Astrocyte (in vitro differentiated cells and primary cell): ENCODE data around the gene IFNGR2. TPM values are rescaled to one million over a fixed set of nuclear protein-coding genes. Genes with fewer than 3 reads are reported as not detected.
"Not testable (repeated sequence)": the region's sequence is repeated elsewhere in the genome, so short reads cannot be mapped to it uniquely, and the experiment has no call there.

Experiments
- DNase-seq: peaks from one replicate; pipeline ENCODE4 v3.0.0-alpha.2; 2010; ENCODE audit warnings: low read depth
- FAIRE-seq: peaks from 2 replicates; lab custom pipeline; 2011; peaks lifted over from hg19 to GRCh38; lab: Jason Lieb, UNC
- H2AFZ ChIP-seq: 2 replicates; pipeline ENCODE4 v1.6.0; 2012; ENCODE audit warnings: low read depth, low read length, inconsistent platforms
- H3K27ac ChIP-seq: 2 replicates; pipeline ENCODE4 v1.5.1; 2011; ENCODE audit warnings: low read depth, low read length, inconsistent platforms
- H3K27me3 ChIP-seq: 2 replicates; pipeline ENCODE4 v1.6.0; 2011; ENCODE audit warnings: low read length, inconsistent platforms; ENCODE audit not compliant: insufficient read depth
- H3K36me3 ChIP-seq: 2 replicates; pipeline ENCODE4 v1.5.1; 2011; ENCODE audit warnings: low read length, inconsistent platforms; ENCODE audit not compliant: insufficient read depth
- H3K4me1 ChIP-seq: 2 replicates; pipeline ENCODE4 v1.5.1; 2011; ENCODE audit warnings: low read length, inconsistent platforms; ENCODE audit not compliant: insufficient read depth
- H3K4me2 ChIP-seq: 2 replicates; pipeline ENCODE4 v1.6.0; 2012; ENCODE audit warnings: low read length, inconsistent platforms
- H3K4me3 ChIP-seq: 2 replicates; pipeline ENCODE4 v1.5.1; 2011; ENCODE audit warnings: low read depth, mild to moderate bottlenecking, low read length, inconsistent platforms; ENCODE audit not compliant: insufficient read depth
- H3K79me2 ChIP-seq: 2 replicates; pipeline ENCODE4 v1.6.0; 2012; ENCODE audit warnings: mild to moderate bottlenecking, low read length, inconsistent platforms; ENCODE audit not compliant: insufficient read depth
- H3K9ac ChIP-seq: 2 replicates; pipeline ENCODE4 v1.6.0; 2012; ENCODE audit warnings: mild to moderate bottlenecking, low read length, inconsistent platforms
- H3K9me3 ChIP-seq: 2 replicates; pipeline ENCODE4 v1.5.1; 2012; ENCODE audit warnings: low read depth, mild to moderate bottlenecking, low read length, inconsistent platforms; ENCODE audit not compliant: insufficient read depth
- H4K20me1 ChIP-seq: 2 replicates; pipeline ENCODE4 v1.6.0; 2012; ENCODE audit warnings: low read length, inconsistent platforms; ENCODE audit not compliant: insufficient read depth
- H3K27ac Mint-ChIP-seq: one replicate; pipeline ENCODE4 v1.8.0; 2021; ENCODE audit warnings: mild to moderate bottlenecking, mixed read lengths; ENCODE audit not compliant: unreplicated experiment
- H3K27me3 Mint-ChIP-seq: one replicate; pipeline ENCODE4 v1.8.0; 2021; ENCODE audit warnings: low read depth, mixed read lengths; ENCODE audit not compliant: unreplicated experiment
- H3K36me3 Mint-ChIP-seq: one replicate; pipeline ENCODE4 v1.8.0; 2021; ENCODE audit warnings: low read depth, mixed read lengths; ENCODE audit not compliant: unreplicated experiment
- H3K4me1 Mint-ChIP-seq: one replicate; pipeline ENCODE4 v1.8.0; 2021; ENCODE audit warnings: low read depth, mixed read lengths; ENCODE audit not compliant: unreplicated experiment
- H3K4me3 Mint-ChIP-seq: one replicate; pipeline ENCODE4 v1.8.0; 2021; ENCODE audit warnings: mild to moderate bottlenecking, moderate library complexity, mixed read lengths; ENCODE audit not compliant: unreplicated experiment
- H3K9me3 Mint-ChIP-seq: one replicate; pipeline ENCODE4 v1.8.0; 2021; ENCODE audit warnings: mild to moderate bottlenecking, mixed read lengths; ENCODE audit not compliant: unreplicated experiment
- EZH2 ChIP-seq: IDR thresholded peaks from 2 replicates; pipeline ENCODE4 v1.6.1; 2012; ENCODE audit warnings: mild to moderate bottlenecking, low read length, inconsistent platforms; ENCODE audit not compliant: insufficient read depth
- total RNA-seq: library from RNA; stranded (reverse); gene quantifications from 2 replicates; pipeline ENCODE4 v1.2.1, GENCODE V29; 2021
- TF ChIP-seq, protein P1 (sequence below): IDR thresholded peaks from 2 replicates; pipeline ENCODE4 v1.5.1; 2011; ENCODE audit warnings: low read depth, mild to moderate bottlenecking, inconsistent platforms, low read length, moderate library complexity; ENCODE audit not compliant: insufficient read depth

IFNGR2 gene
- total RNA-seq, 1 donor from 2014 or later: 58.9 TPM

DNA sequence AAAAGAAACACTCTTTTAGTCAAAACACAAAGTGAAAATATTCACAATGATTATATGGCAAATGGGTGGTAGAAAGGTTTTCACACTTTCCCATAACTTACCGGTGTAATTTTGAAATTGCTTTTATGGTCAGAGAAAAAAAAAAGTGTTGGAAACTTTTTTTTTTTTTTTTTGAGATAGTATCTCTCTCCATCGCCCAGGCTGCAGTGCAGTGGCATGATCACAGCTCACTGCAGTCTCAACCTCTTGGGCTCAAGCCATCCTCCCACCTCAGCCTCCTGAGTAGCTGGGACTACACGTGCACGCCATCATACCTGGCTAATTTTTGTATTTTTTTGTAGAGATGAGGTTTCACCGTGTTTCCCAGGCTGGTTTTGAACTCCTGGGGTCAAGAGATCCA is 3.3 kb downstream of the IFNGR2 start:
- Histone ChIP-seq H3K27me3 (no peaks in the 10 kb centered on the region), H3K4me1 (peaks cover 12% of the 10 kb centered on the region), H3K4me2 (peak overlapping the region; percentile 95), H3K27ac (no peak overlapping the region), H3K36me3 (peaks cover 3% of the 10 kb centered on the region), H3K4me3 (no peak overlapping the region), H4K20me1 (peaks cover 65% of the 10 kb centered on the region), H3K9ac (no peak overlapping the region), H2AFZ (no peak overlapping the region), H3K79me2 (peaks cover 76% of the 10 kb centered on the region), H3K9me3 (no peaks in the 10 kb centered on the region)
- Mint-ChIP-seq H3K9me3 (peaks cover 2% of the 10 kb centered on the region), H3K36me3 (peaks cover 7% of the 10 kb centered on the region), H3K4me1 (peaks cover 10% of the 10 kb centered on the region), H3K27me3 (no peaks in the 10 kb centered on the region), H3K27ac (no peak overlapping the region), H3K4me3 (no peak overlapping the region)
- no peak for FAIRE-seq
- no peak for DNase-seq
- TF ChIP-seq, protein P1, sequence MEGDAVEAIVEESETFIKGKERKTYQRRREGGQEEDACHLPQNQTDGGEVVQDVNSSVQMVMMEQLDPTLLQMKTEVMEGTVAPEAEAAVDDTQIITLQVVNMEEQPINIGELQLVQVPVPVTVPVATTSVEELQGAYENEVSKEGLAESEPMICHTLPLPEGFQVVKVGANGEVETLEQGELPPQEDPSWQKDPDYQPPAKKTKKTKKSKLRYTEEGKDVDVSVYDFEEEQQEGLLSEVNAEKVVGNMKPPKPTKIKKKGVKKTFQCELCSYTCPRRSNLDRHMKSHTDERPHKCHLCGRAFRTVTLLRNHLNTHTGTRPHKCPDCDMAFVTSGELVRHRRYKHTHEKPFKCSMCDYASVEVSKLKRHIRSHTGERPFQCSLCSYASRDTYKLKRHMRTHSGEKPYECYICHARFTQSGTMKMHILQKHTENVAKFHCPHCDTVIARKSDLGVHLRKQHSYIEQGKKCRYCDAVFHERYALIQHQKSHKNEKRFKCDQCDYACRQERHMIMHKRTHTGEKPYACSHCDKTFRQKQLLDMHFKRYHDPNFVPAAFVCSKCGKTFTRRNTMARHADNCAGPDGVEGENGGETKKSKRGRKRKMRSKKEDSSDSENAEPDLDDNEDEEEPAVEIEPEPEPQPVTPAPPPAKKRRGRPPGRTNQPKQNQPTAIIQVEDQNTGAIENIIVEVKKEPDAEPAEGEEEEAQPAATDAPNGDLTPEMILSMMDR: no peak
- TF ChIP-seq EZH2: no peak

- H3K79me2 ChIP-seq: peaks cover 89% of the 10 kb centered on the region
Measured at GRCh38 chr21:33411949-33412430, 8.8 kb downstream of the IFNGR2 start.

DNA sequence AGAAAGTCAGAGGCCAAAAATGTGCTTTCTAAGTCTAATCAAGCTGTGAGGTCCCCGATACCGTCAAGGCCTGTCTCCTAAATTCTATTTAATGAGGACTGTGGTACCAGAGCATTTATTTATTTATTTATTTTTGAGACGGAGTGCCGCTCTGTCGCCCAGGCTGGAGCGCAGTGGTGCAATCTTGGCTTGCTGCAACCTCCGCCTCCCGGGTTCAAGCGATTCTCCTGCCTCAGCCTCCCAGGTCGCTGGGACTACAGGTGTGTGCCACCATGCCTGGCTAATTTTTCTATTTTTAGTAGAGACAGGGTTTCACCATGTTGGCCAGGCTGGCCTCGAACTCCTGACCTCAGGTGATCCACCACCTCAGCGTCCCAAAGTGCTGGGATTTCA is 9.2 kb downstream of the IFNGR2 start:
- not testable (repeated sequence) for H3K27me3 Mint-ChIP-seq, DNase-seq, H3K27ac ChIP-seq, H3K4me3 ChIP-seq, H3K9me3 Mint-ChIP-seq, H3K4me2 ChIP-seq, H3K4me1 ChIP-seq, H3K27me3 ChIP-seq, FAIRE-seq, H3K27ac Mint-ChIP-seq, H2AFZ ChIP-seq, H3K9me3 ChIP-seq, H3K4me3 Mint-ChIP-seq, H3K9ac ChIP-seq
- Mint-ChIP-seq H3K36me3 (peaks cover 14% of the 10 kb centered on the region), H3K4me1 (peaks cover 12% of the 10 kb centered on the region)
- Histone ChIP-seq H3K36me3 (peaks cover 21% of the 10 kb centered on the region), H3K79me2 (peaks cover 87% of the 10 kb centered on the region), H4K20me1 (peaks cover 87% of the 10 kb centered on the region)

More at GRCh38 chr21:33411949-33412430, 8.8 kb downstream of the IFNGR2 start:
- no peak overlapping the region for H3K9ac ChIP-seq
- Mint-ChIP-seq H3K4me1 (peaks cover 14% of the 10 kb centered on the region), H3K9me3 (no peaks in the 10 kb centered on the region), H3K36me3 (peaks cover 14% of the 10 kb centered on the region), H3K27me3 (no peaks in the 10 kb centered on the region), H3K4me3 (no peak overlapping the region), H3K27ac (peak overlapping the region; percentile 18)
- H4K20me1 ChIP-seq: peaks cover 87% of the 10 kb centered on the region
- no peak overlapping the region for H3K4me3 ChIP-seq
- no peak for FAIRE-seq
- no peaks in the 10 kb centered on the region for H3K4me1 ChIP-seq
- peaks cover 17% of the 10 kb centered on the region for H3K36me3 ChIP-seq
- no peak overlapping the region for H3K27ac ChIP-seq
- TF ChIP-seq, protein P1: no peak
- TF ChIP-seq EZH2: no peak
- no peak overlapping the region for H3K4me2 ChIP-seq
- no peak overlapping the region for H2AFZ ChIP-seq
- no peaks in the 10 kb centered on the region for H3K27me3 ChIP-seq
- H3K9me3 ChIP-seq: no peaks in the 10 kb centered on the region
- DNase-seq: no peak
